ENCODE measurements around the gene STK26.
"Not testable (repeated sequence)": the region's sequence is repeated elsewhere in the genome, so short reads cannot be mapped to it uniquely, and the experiment has no call there.

STK26 gene

GRCh38 chrX:132034648-132035047, 11.5 kb downstream of the STK26 start:
- Histone ChIP-seq H3K27ac (ENCODE audit: low read depth, low read length) (no peak overlapping the region), H3K9me3 (ENCODE audit: control insufficient read depth in 1 of 2, low read length in 2 of 2) (no peaks in the 10 kb centered on the region), H3K4me1 (ENCODE audit: control insufficient read depth in 1 of 2, insufficient read depth in 2 of 2, low read length in 2 of 2) (no peaks in the 10 kb centered on the region), H3K9ac (ENCODE audit: low read depth in 1 of 2, low read length in 2 of 2) (no peak overlapping the region), H3K4me3 (ENCODE audit: low read depth in 1 of 2, low read length in 2 of 2) (no peak overlapping the region), H3K36me3 (ENCODE audit: control insufficient read depth in 1 of 2, insufficient read depth in 2 of 2, low read length in 2 of 2) (no peaks in the 10 kb centered on the region), H3K27me3 (ENCODE audit: control insufficient read depth in 1 of 2, insufficient read depth in 2 of 2, low read length in 2 of 2) (no peaks in the 10 kb centered on the region)

- H3K9me3 ChIP-seq (ENCODE audit: control insufficient read depth in 1 of 2, low read length in 2 of 2): no peaks in the 10 kb centered on the region
Measured at GRCh38 chrX:132037479-132037993, 14.4 kb downstream of the STK26 start.

GRCh38 chrX:132040066-132040465, 17.0 kb downstream of the STK26 start:
- Histone ChIP-seq H3K27ac (ENCODE audit: low read depth, low read length) (no peak overlapping the region), H3K9ac (ENCODE audit: low read depth in 1 of 2, low read length in 2 of 2) (no peak overlapping the region)

More at GRCh38 chrX:132037479-132037993, 14.4 kb downstream of the STK26 start:
- Histone ChIP-seq H3K36me3 (ENCODE audit: control insufficient read depth in 1 of 2, insufficient read depth in 2 of 2, low read length in 2 of 2) (no peaks in the 10 kb centered on the region), H3K27ac (ENCODE audit: low read depth, low read length) (no peak overlapping the region), H3K9ac (ENCODE audit: low read depth in 1 of 2, low read length in 2 of 2) (no peak overlapping the region), H3K4me1 (ENCODE audit: control insufficient read depth in 1 of 2, insufficient read depth in 2 of 2, low read length in 2 of 2) (no peaks in the 10 kb centered on the region), H3K4me3 (ENCODE audit: low read depth in 1 of 2, low read length in 2 of 2) (no peak overlapping the region), H3K27me3 (ENCODE audit: control insufficient read depth in 1 of 2, insufficient read depth in 2 of 2, low read length in 2 of 2) (no peaks in the 10 kb centered on the region)

GRCh38 chrX:132041015-132041414, 17.9 kb downstream of the STK26 start:
- H3K27ac ChIP-seq (ENCODE audit: low read depth, low read length): no peak overlapping the region
- no peak overlapping the region for H3K9ac ChIP-seq (ENCODE audit: low read depth in 1 of 2, low read length in 2 of 2)
- no peaks in the 10 kb centered on the region for H3K9me3 ChIP-seq (ENCODE audit: control insufficient read depth in 1 of 2, low read length in 2 of 2)
- H3K4me3 ChIP-seq (ENCODE audit: low read depth in 1 of 2, low read length in 2 of 2): no peak overlapping the region
- H3K36me3 ChIP-seq (ENCODE audit: control insufficient read depth in 1 of 2, insufficient read depth in 2 of 2, low read length in 2 of 2): no peaks in the 10 kb centered on the region
- no peaks in the 10 kb centered on the region for H3K4me1 ChIP-seq (ENCODE audit: control insufficient read depth in 1 of 2, insufficient read depth in 2 of 2, low read length in 2 of 2)
- no peaks in the 10 kb centered on the region for H3K27me3 ChIP-seq (ENCODE audit: control insufficient read depth in 1 of 2, insufficient read depth in 2 of 2, low read length in 2 of 2)

More at GRCh38 chrX:132040066-132040465, 17.0 kb downstream of the STK26 start:
- no peak overlapping the region for H3K4me3 ChIP-seq (ENCODE audit: low read depth in 1 of 2, low read length in 2 of 2)
- no peaks in the 10 kb centered on the region for H3K27me3 ChIP-seq (ENCODE audit: control insufficient read depth in 1 of 2, insufficient read depth in 2 of 2, low read length in 2 of 2)
- H3K36me3 ChIP-seq (ENCODE audit: control insufficient read depth in 1 of 2, insufficient read depth in 2 of 2, low read length in 2 of 2): no peaks in the 10 kb centered on the region
- H3K9me3 ChIP-seq (ENCODE audit: control insufficient read depth in 1 of 2, low read length in 2 of 2): no peaks in the 10 kb centered on the region
- no peaks in the 10 kb centered on the region for H3K4me1 ChIP-seq (ENCODE audit: control insufficient read depth in 1 of 2, insufficient read depth in 2 of 2, low read length in 2 of 2)

- H3K27me3 ChIP-seq (ENCODE audit: control insufficient read depth in 1 of 2, insufficient read depth in 2 of 2, low read length in 2 of 2): no peaks in the 10 kb centered on the region
- no peak overlapping the region for H3K4me3 ChIP-seq (ENCODE audit: low read depth in 1 of 2, low read length in 2 of 2)
- H3K9me3 ChIP-seq (ENCODE audit: control insufficient read depth in 1 of 2, low read length in 2 of 2): no peaks in the 10 kb centered on the region
- H3K36me3 ChIP-seq (ENCODE audit: control insufficient read depth in 1 of 2, insufficient read depth in 2 of 2, low read length in 2 of 2): no peaks in the 10 kb centered on the region
- H3K9ac ChIP-seq (ENCODE audit: low read depth in 1 of 2, low read length in 2 of 2): no peak overlapping the region
- no peaks in the 10 kb centered on the region for H3K4me1 ChIP-seq (ENCODE audit: control insufficient read depth in 1 of 2, insufficient read depth in 2 of 2, low read length in 2 of 2)
- H3K27ac ChIP-seq (ENCODE audit: low read depth, low read length): no peak overlapping the region
Measured at GRCh38 chrX:132043977-132044376, 20.9 kb downstream of the STK26 start.

GRCh38 chrX:132044953-132045352, 21.9 kb downstream of the STK26 start:
- no peaks in the 10 kb centered on the region for H3K9me3 ChIP-seq (ENCODE audit: control insufficient read depth in 1 of 2, low read length in 2 of 2)
- H3K27ac ChIP-seq (ENCODE audit: low read depth, low read length): no peak overlapping the region
- no peak overlapping the region for H3K4me3 ChIP-seq (ENCODE audit: low read depth in 1 of 2, low read length in 2 of 2)
- H3K27me3 ChIP-seq (ENCODE audit: control insufficient read depth in 1 of 2, insufficient read depth in 2 of 2, low read length in 2 of 2): no peaks in the 10 kb centered on the region
- H3K4me1 ChIP-seq (ENCODE audit: control insufficient read depth in 1 of 2, insufficient read depth in 2 of 2, low read length in 2 of 2): no peaks in the 10 kb centered on the region
- H3K36me3 ChIP-seq (ENCODE audit: control insufficient read depth in 1 of 2, insufficient read depth in 2 of 2, low read length in 2 of 2): no peaks in the 10 kb centered on the region
- H3K9ac ChIP-seq (ENCODE audit: low read depth in 1 of 2, low read length in 2 of 2): no peak overlapping the region

- Histone ChIP-seq H3K36me3 (ENCODE audit: control insufficient read depth in 1 of 2, insufficient read depth in 2 of 2, low read length in 2 of 2) (no peaks in the 10 kb centered on the region), H3K27ac (ENCODE audit: low read depth, low read length) (no peak overlapping the region), H3K4me1 (ENCODE audit: control insufficient read depth in 1 of 2, insufficient read depth in 2 of 2, low read length in 2 of 2) (no peaks in the 10 kb centered on the region), H3K9ac (ENCODE audit: low read depth in 1 of 2, low read length in 2 of 2) (no peak overlapping the region), H3K4me3 (ENCODE audit: low read depth in 1 of 2, low read length in 2 of 2) (no peak overlapping the region), H3K9me3 (ENCODE audit: control insufficient read depth in 1 of 2, low read length in 2 of 2) (no peaks in the 10 kb centered on the region), H3K27me3 (ENCODE audit: control insufficient read depth in 1 of 2, insufficient read depth in 2 of 2, low read length in 2 of 2) (no peaks in the 10 kb centered on the region)
Measured at GRCh38 chrX:132045456-132045855, 22.4 kb downstream of the STK26 start.

- H3K9ac ChIP-seq (ENCODE audit: low read depth in 1 of 2, low read length in 2 of 2): no peak overlapping the region
- no peaks in the 10 kb centered on the region for H3K9me3 ChIP-seq (ENCODE audit: control insufficient read depth in 1 of 2, low read length in 2 of 2)
- H3K27me3 ChIP-seq (ENCODE audit: control insufficient read depth in 1 of 2, insufficient read depth in 2 of 2, low read length in 2 of 2): no peaks in the 10 kb centered on the region
- H3K36me3 ChIP-seq (ENCODE audit: control insufficient read depth in 1 of 2, insufficient read depth in 2 of 2, low read length in 2 of 2): no peaks in the 10 kb centered on the region
- no peak overlapping the region for H3K4me3 ChIP-seq (ENCODE audit: low read depth in 1 of 2, low read length in 2 of 2)
- no peaks in the 10 kb centered on the region for H3K4me1 ChIP-seq (ENCODE audit: control insufficient read depth in 1 of 2, insufficient read depth in 2 of 2, low read length in 2 of 2)
- H3K27ac ChIP-seq (ENCODE audit: low read depth, low read length): no peak overlapping the region
Measured at GRCh38 chrX:132046533-132046932, 23.4 kb downstream of the STK26 start.

- not testable (repeated sequence) for H3K27me3 ChIP-seq (ENCODE audit: control insufficient read depth in 1 of 2, insufficient read depth in 2 of 2, low read length in 2 of 2); H3K36me3 ChIP-seq (ENCODE audit: control insufficient read depth in 1 of 2, insufficient read depth in 2 of 2, low read length in 2 of 2); H3K27ac ChIP-seq (ENCODE audit: low read depth, low read length); H3K4me1 ChIP-seq (ENCODE audit: control insufficient read depth in 1 of 2, insufficient read depth in 2 of 2, low read length in 2 of 2); H3K4me3 ChIP-seq (ENCODE audit: low read depth in 1 of 2, low read length in 2 of 2); H3K9me3 ChIP-seq (ENCODE audit: control insufficient read depth in 1 of 2, low read length in 2 of 2); H3K9ac ChIP-seq (ENCODE audit: low read depth in 1 of 2, low read length in 2 of 2)
Measured at GRCh38 chrX:132051778-132052177, 28.7 kb downstream of the STK26 start.

- Histone ChIP-seq H3K27ac (ENCODE audit: low read depth, low read length) (no peak overlapping the region), H3K27me3 (ENCODE audit: control insufficient read depth in 1 of 2, insufficient read depth in 2 of 2, low read length in 2 of 2) (no peaks in the 10 kb centered on the region), H3K4me3 (ENCODE audit: low read depth in 1 of 2, low read length in 2 of 2) (no peak overlapping the region), H3K9ac (ENCODE audit: low read depth in 1 of 2, low read length in 2 of 2) (no peak overlapping the region), H3K9me3 (ENCODE audit: control insufficient read depth in 1 of 2, low read length in 2 of 2) (no peaks in the 10 kb centered on the region), H3K4me1 (ENCODE audit: control insufficient read depth in 1 of 2, insufficient read depth in 2 of 2, low read length in 2 of 2) (no peaks in the 10 kb centered on the region), H3K36me3 (ENCODE audit: control insufficient read depth in 1 of 2, insufficient read depth in 2 of 2, low read length in 2 of 2) (no peaks in the 10 kb centered on the region)
Measured at GRCh38 chrX:132058050-132058449, 34.9 kb downstream of the STK26 start.

GRCh38 chrX:132058975-132059374, 35.9 kb downstream of the STK26 start:
- no peak overlapping the region for H3K27ac ChIP-seq (ENCODE audit: low read depth, low read length)
- H3K9ac ChIP-seq (ENCODE audit: low read depth in 1 of 2, low read length in 2 of 2): no peak overlapping the region
- no peak overlapping the region for H3K4me3 ChIP-seq (ENCODE audit: low read depth in 1 of 2, low read length in 2 of 2)
- H3K27me3 ChIP-seq (ENCODE audit: control insufficient read depth in 1 of 2, insufficient read depth in 2 of 2, low read length in 2 of 2): no peaks in the 10 kb centered on the region
- H3K4me1 ChIP-seq (ENCODE audit: control insufficient read depth in 1 of 2, insufficient read depth in 2 of 2, low read length in 2 of 2): no peaks in the 10 kb centered on the region
- no peaks in the 10 kb centered on the region for H3K9me3 ChIP-seq (ENCODE audit: control insufficient read depth in 1 of 2, low read length in 2 of 2)
- H3K36me3 ChIP-seq (ENCODE audit: control insufficient read depth in 1 of 2, insufficient read depth in 2 of 2, low read length in 2 of 2): no peaks in the 10 kb centered on the region
